H1 (cell line): Measurements from ENCODE around the gene ZCRB1. TPM values are rescaled to one million over a fixed set of nuclear protein-coding genes. Genes with fewer than 3 reads are reported as not detected.

Experiments used
- CTCF ChIA-PET: fragments of 300-600 bp; sonication (Branson Sonifier 250); formaldehyde crosslinking; loops from one replicate; lab custom pipeline; 2021; ENCODE audit not compliant: partially characterized antibody; lab: Charles Lee
- POLR2A ChIA-PET: fragments of 300-600 bp; sonication (Branson Sonifier 250); formaldehyde crosslinking; loops from one replicate; lab custom pipeline; 2021; ENCODE audit warnings: inconsistent platforms; ENCODE audit not compliant: partially characterized antibody; lab: Charles Lee
- DNase-seq, 2 experiments: peaks; one replicate each; pipeline versions ENCODE4 v3.0.0 to v3.0.0-alpha.2; 2010 to 2022; ENCODE audit warnings: low spot score in 2 of 2, low read depth in 1 of 2, mixed read lengths in 1 of 2
- FAIRE-seq: peaks from 2 replicates; lab custom pipeline; 2011; peaks lifted over from hg19 to GRCh38; lab: Jason Lieb, UNC
- H2AFZ ChIP-seq: 2 replicates; pipeline ENCODE4 v1.8.1; 2012; ENCODE audit warnings: low read length, inconsistent platforms
- H2AK5ac ChIP-seq: 2 replicates; pipeline ENCODE4 v1.6.1; 2013; ENCODE audit warnings: low read depth, low read length
- H2BK120ac ChIP-seq: replicated peaks from 2 replicates; pipeline ENCODE3; 2013; ENCODE audit warnings: low read depth, low read length, inconsistent platforms
- H2BK12ac ChIP-seq: 2 replicates; pipeline ENCODE4 v1.6.1; 2013; ENCODE audit warnings: low read depth, low read length
- H2BK15ac ChIP-seq: 2 replicates; pipeline ENCODE4 v1.6.1; 2013; ENCODE audit warnings: low read length
- H2BK20ac ChIP-seq: 2 replicates; pipeline ENCODE4 v1.6.1; 2013; ENCODE audit warnings: low read length
- H2BK5ac ChIP-seq: 2 replicates; pipeline ENCODE4 v1.6.1; 2013; ENCODE audit warnings: low read depth, low read length
- H3K14ac ChIP-seq: 2 replicates; pipeline ENCODE4 v1.6.1; 2013; ENCODE audit warnings: inconsistent platforms; ENCODE audit not compliant: insufficient read length
- H3K18ac ChIP-seq: 2 replicates; pipeline ENCODE4 v1.6.1; 2013; ENCODE audit warnings: low read length; ENCODE audit errors: extremely low read depth
- H3K23ac ChIP-seq: 2 replicates; pipeline ENCODE4 v1.6.1; 2013; ENCODE audit warnings: inconsistent platforms; ENCODE audit not compliant: insufficient read length
- H3K23me2 ChIP-seq: 2 replicates; pipeline ENCODE4 v1.6.1; 2013; ENCODE audit warnings: low read depth, low read length
- H3K27ac ChIP-seq: 2 replicates; pipeline ENCODE4 v1.6.1; 2011; ENCODE audit warnings: low read depth, low read length, inconsistent platforms
- H3K27me3 ChIP-seq, 4 experiments: replicated peaks in 1 of 4; 1 replicate in 1 of 4; 2 replicates in 3 of 4; pipeline versions ENCODE4 v1.6.1 to v1.8.1; 2011 to 2013; ENCODE audit warnings: low read length in 3 of 4, mild to moderate bottlenecking in 3 of 4, inconsistent platforms in 2 of 4, mixed read lengths in 2 of 4, moderate library complexity in 1 of 4; ENCODE audit not compliant: control insufficient read depth in 3 of 4, insufficient read depth in 3 of 4; ENCODE audit errors: extremely low read depth in 1 of 4
- H3K36me3 ChIP-seq, 4 experiments: 2 replicates each; pipeline versions ENCODE4 v1.6.1 to v1.8.1; 2011 to 2013; ENCODE audit warnings: mild to moderate bottlenecking in 4 of 4, low read length in 3 of 4, moderate library complexity in 2 of 4, control low read depth in 1 of 4, inconsistent platforms in 1 of 4; ENCODE audit not compliant: insufficient read depth in 4 of 4, control insufficient read depth in 2 of 4
- H3K4ac ChIP-seq: replicated peaks from 2 replicates; pipeline ENCODE3; 2013; ENCODE audit warnings: low read length, low read depth, mixed read lengths, inconsistent platforms; ENCODE audit not compliant: insufficient read length
- H3K4me1 ChIP-seq, 4 experiments: replicated peaks in 1 of 4; 1 replicate in 1 of 4; 2 replicates in 3 of 4; pipeline versions ENCODE4 v1.6.1 to v1.8.1; 2011 to 2013; ENCODE audit warnings: low read length in 3 of 4, inconsistent platforms in 2 of 4, mixed read lengths in 1 of 4; ENCODE audit not compliant: insufficient read depth in 4 of 4, control insufficient read depth in 3 of 4
- H3K4me2 ChIP-seq, 2 experiments: 2 replicates each; pipeline versions ENCODE4 v1.6.1 to v1.8.1; 2011 to 2013; ENCODE audit warnings: low read depth in 2 of 2, low read length in 2 of 2, control low read depth in 1 of 2, inconsistent platforms in 1 of 2, mild to moderate bottlenecking in 1 of 2; ENCODE audit not compliant: insufficient read depth in 1 of 2
- H3K4me3 ChIP-seq, 4 experiments: fragments of 200-600, 300-600 bp in 1 of 4; sonication (generic), shearing (Covaris generic), sonication (Bioruptor Twin) in 1 of 4; 2 replicates each; pipeline versions ENCODE4 v1.5.1 to v1.8.1; 2011 to 2016; ENCODE audit warnings: low read length in 4 of 4, low read depth in 3 of 4, control low read depth in 2 of 4, inconsistent platforms in 2 of 4, mild to moderate bottlenecking in 2 of 4, mixed read lengths in 1 of 4, moderate library complexity in 1 of 4; ENCODE audit not compliant: insufficient read depth in 2 of 4; ENCODE audit errors: extremely low read depth in 1 of 4
- H3K56ac ChIP-seq: replicated peaks from 2 replicates; pipeline ENCODE3; 2013; ENCODE audit warnings: low read depth, mild to moderate bottlenecking, mixed read lengths, low read length, inconsistent platforms; ENCODE audit not compliant: insufficient read length
- H3K79me1 ChIP-seq: 2 replicates; pipeline ENCODE4 v1.6.1; 2013; ENCODE audit warnings: low read depth, low read length, control low read depth
- H3K79me2 ChIP-seq, 2 experiments: 2 replicates each; pipeline versions ENCODE4 v1.6.1 to v1.8.1; 2012 to 2013; ENCODE audit warnings: low read length in 2 of 2, mild to moderate bottlenecking in 2 of 2, inconsistent platforms in 1 of 2; ENCODE audit not compliant: insufficient read depth in 2 of 2, control insufficient read depth in 1 of 2
- H3K9ac ChIP-seq, 4 experiments: replicated peaks in 1 of 4; 1 replicate in 1 of 4; 2 replicates in 3 of 4; pipeline versions ENCODE4 v1.6.1 to v1.8.1; 2011 to 2013; ENCODE audit warnings: low read depth in 3 of 4, low read length in 3 of 4, control low read depth in 2 of 4, mild to moderate bottlenecking in 2 of 4, moderate library complexity in 2 of 4, inconsistent platforms in 1 of 4; ENCODE audit errors: extremely low read depth in 1 of 4
- H3K9me3 ChIP-seq, 2 experiments: 2 replicates each; pipeline versions ENCODE4 v1.6.1 to v1.8.1; 2012 to 2013; ENCODE audit warnings: mild to moderate bottlenecking in 2 of 2, moderate library complexity in 2 of 2, control low read depth in 1 of 2, inconsistent platforms in 1 of 2, low read depth in 1 of 2, low read length in 1 of 2, mixed read lengths in 1 of 2; ENCODE audit not compliant: insufficient read depth in 2 of 2
- H4K20me1 ChIP-seq, 2 experiments: replicated peaks in 1 of 2; 2 replicates each; pipeline versions ENCODE3 to v1.8.1; 2011 to 2013; ENCODE audit warnings: inconsistent platforms in 2 of 2, low read length in 2 of 2, mild to moderate bottlenecking in 1 of 2; ENCODE audit not compliant: insufficient read depth in 2 of 2, control insufficient read depth in 1 of 2
- H4K5ac ChIP-seq: 2 replicates; pipeline ENCODE4 v1.6.1; 2013; ENCODE audit warnings: low read length, low read depth, mixed read lengths, inconsistent platforms; ENCODE audit not compliant: insufficient read length
- H4K8ac ChIP-seq: 2 replicates; pipeline ENCODE4 v1.8.0; 2013; ENCODE audit warnings: mild to moderate bottlenecking, moderate library complexity, low read length, inconsistent platforms; ENCODE audit not compliant: insufficient read depth; ENCODE audit errors: extremely low read depth
- H4K91ac ChIP-seq: replicated peaks from 2 replicates; pipeline ENCODE3; 2013; ENCODE audit warnings: low read length, mixed read lengths, inconsistent platforms; ENCODE audit not compliant: insufficient read length
- CEBPB ChIP-seq: IDR thresholded peaks from 2 replicates; pipeline ENCODE4 v1.6.1; 2012; ENCODE audit warnings: low read depth, low read length
- RXRA ChIP-seq: IDR thresholded peaks from 2 replicates; pipeline ENCODE4 v1.6.1; 2011; ENCODE audit warnings: low read depth, mild to moderate bottlenecking, low read length, moderate library complexity; ENCODE audit not compliant: insufficient read depth
- SIN3A ChIP-seq, 2 experiments: IDR thresholded peaks in 1 of 2; conservative IDR thresholded peaks in 1 of 2; 2 replicates each; pipeline ENCODE4 v1.6.1; 2011 to 2012; ENCODE audit warnings: low read length in 2 of 2, improper control_type of control experiment in 1 of 2, low read depth in 1 of 2, mild to moderate bottlenecking in 1 of 2
- SP1 ChIP-seq: IDR thresholded peaks from 2 replicates; pipeline ENCODE4 v1.6.1; 2011; ENCODE audit warnings: low read depth, low read length
- WGBS, 2 experiments: shearing (Covaris generic) in 1 of 2; methylation state at CpG; one replicate each; pipeline versions ENCODE4 v1.1.6 to v1.1.7; 2013 to 2015; ENCODE audit warnings: low lambda C conversion rate in 2 of 2, mixed read lengths in 2 of 2, inconsistent platforms in 1 of 2, low coverage in 1 of 2, missing lambda C conversion rate in 1 of 2; ENCODE audit not compliant: insufficient replicate concordance in 2 of 2, insufficient coverage in 1 of 2, insufficient read length in 1 of 2; ENCODE audit errors: extremely low coverage in 1 of 2, missing lambda C conversion rate in 1 of 2; 5-methylcytosine and 5-hydroxymethylcytosine counted together
- polyA plus RNA-seq, 7 experiments: library from polyadenylated mRNA; depleted of rRNA in 3 of 7; stranded (reverse) in 5 of 7; unstranded in 2 of 7; fragments of >200 nt in 5 of 7; fragments of 200-250 nt in 2 of 7; gene quantifications; 1 replicate in 5 of 7; 2 replicates in 1 of 7; 4 replicates in 1 of 7; pipeline versions ENCODE4 v1.2.1 to v1.2.3, GENCODE V29; 2011 to 2013; ENCODE audit warnings: missing spikeins in 2 of 7, mixed read lengths in 2 of 7
- total RNA-seq: library from RNA; stranded (reverse); fragmentation: NEBNext Ultra II Directional; extraction: Animal tissue kit (Norgen Biotek cat#: 25700); gene quantifications from 2 replicates; pipeline ENCODE4 v1.2.1, GENCODE V29; 2021

The ZCRB1 gene
- total and polyA plus RNA-seq, 2 of the 8 experiments (the other 6 are each of a cell fraction or from before 2014, with no cell fraction given) = 22.0 to 52.5 TPM

DNA sequence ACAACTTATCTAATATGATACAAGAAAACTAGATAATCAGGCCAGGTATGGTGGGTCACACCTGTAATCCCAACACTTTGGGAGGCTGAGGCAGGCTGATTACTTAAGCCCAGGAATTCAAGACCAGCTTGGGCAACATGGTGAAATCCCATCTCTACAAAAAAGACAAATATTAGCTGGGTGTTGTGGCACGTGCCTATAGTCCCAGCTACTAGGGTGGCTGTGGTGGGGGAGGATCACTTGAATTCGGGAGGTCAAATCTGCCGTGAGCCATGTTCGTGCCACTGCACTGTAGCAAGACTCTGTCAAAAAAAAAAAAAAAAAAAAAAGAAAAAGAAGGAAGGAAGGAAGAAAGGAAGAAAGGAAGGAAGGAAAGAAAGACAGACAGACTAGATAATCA, 27.0 kb downstream of the ZCRB1 start:
- H3K56ac ChIP-seq = no peak overlapping the region
- no peak overlapping the region for H2BK12ac ChIP-seq
- H3K18ac ChIP-seq = no peak overlapping the region
- no peak overlapping the region for H4K5ac ChIP-seq
- H3K9me3 ChIP-seq = peaks cover 6 to 8% of the 10 kb centered on the region in 2 experiments; a peak in 3 of 4 replicates
- no peak overlapping the region for H2AK5ac ChIP-seq
- no peak overlapping the region for H2BK15ac ChIP-seq
- H2BK120ac ChIP-seq = no peak overlapping the region
- no peak overlapping the region for H3K27ac ChIP-seq
- FAIRE-seq = no peak
- no peak overlapping the region for H2BK5ac ChIP-seq
- H2AFZ ChIP-seq = no peak overlapping the region
- H2BK20ac ChIP-seq = no peak overlapping the region
- H3K79me1 ChIP-seq = no peaks in the 10 kb centered on the region
- WGBS, 2 experiments = 94% methylated on average over 4 of the region's 4 CpGs; no CpG with 5 or more reads in 1 of the 2 experiments
- H3K27me3 ChIP-seq = no peaks in the 10 kb centered on the region
- H4K91ac ChIP-seq = no peak overlapping the region
- no peak overlapping the region for H3K14ac ChIP-seq
- H4K20me1 ChIP-seq = no peaks in the 10 kb centered on the region
- no peak overlapping the region for H3K9ac ChIP-seq
- ChIA-PET POLR2A (no interaction called here), CTCF (interaction anchor here (0.5 to 1.4 kb wide), 5 partner anchors 8 to 1519 kb away, joined by 3 to 4 read pairs (median 3); no protein-coding TSS in a partner anchor)
- peaks cover 3% of the 10 kb centered on the region; the same call in 1 of the 2 replicates for H3K23me2 ChIP-seq
- no peaks in the 10 kb centered on the region for H3K4me1 ChIP-seq
- H3K36me3 ChIP-seq = no peaks in the 10 kb centered on the region
- TF ChIP-seq SIN3A (conservative IDR thresholded peaks at IDR 0.05 in 1 of 2, IDR thresholded peaks at IDR 0.05 in 1 of 2; ENCODE audit: low read depth in 1 of 2, low read length in 2 of 2) (no peak), SP1 (no peak), CEBPB (no peak), RXRA (no peak)
- no peak overlapping the region for H3K4me2 ChIP-seq
- H3K4me3 ChIP-seq = no peak overlapping the region
- H3K79me2 ChIP-seq = no peaks in the 10 kb centered on the region
- no peak overlapping the region for H3K4ac ChIP-seq
- no peak for DNase-seq
- H4K8ac ChIP-seq = no peak overlapping the region
- no peak overlapping the region for H3K23ac ChIP-seq
